Activated CD4-positive, alpha-beta T cell treated with anti-CD3 and anti-CD28 coated beads for 36 hours (primary cell): ENCODE results near the gene ZNF397. TPM values are rescaled to one million over a fixed set of nuclear protein-coding genes. Genes with fewer than 3 reads are reported as not detected.
"Not testable (repeated sequence)": the region's sequence is repeated elsewhere in the genome, so short reads cannot be mapped to it uniquely, and the experiment has no call there.

Source experiments
- ATAC-seq: fragments of 200-7000 bp; cut with Tn5 transposase; one replicate; pipeline ENCODE4 v1.10.0; 2021; ENCODE audit warnings: mild to moderate bottlenecking, moderate library complexity
- CTCF ChIA-PET: fragments of 350-600 bp; sonication (Branson Sonifier 250); formaldehyde crosslinking; loops from one replicate; lab custom pipeline; 2021; ENCODE audit warnings: antibody characterized with exemption; lab: Charles Lee
- POLR2A ChIA-PET: fragments of 350-600 bp; sonication (Branson Sonifier 250); formaldehyde crosslinking; loops from one replicate; lab custom pipeline; 2021; ENCODE audit warnings: antibody characterized with exemption, inconsistent platforms; lab: Charles Lee
- DNase-seq: peaks from one replicate; pipeline ENCODE4 v3.0.0-alpha.2; 2020
- H3K27ac Mint-ChIP-seq: one replicate; pipeline ENCODE4 v1.8.0; 2021; ENCODE audit warnings: mixed read lengths
- H3K27me3 Mint-ChIP-seq: one replicate; pipeline ENCODE4 v1.8.0; 2021; ENCODE audit warnings: mixed read lengths
- H3K36me3 Mint-ChIP-seq: one replicate; pipeline ENCODE4 v1.8.0; 2021; ENCODE audit warnings: low read depth, mixed read lengths
- H3K4me1 Mint-ChIP-seq: one replicate; pipeline ENCODE4 v1.8.0; 2021; ENCODE audit warnings: mixed read lengths
- H3K4me3 Mint-ChIP-seq: one replicate; pipeline ENCODE4 v1.8.0; 2021; ENCODE audit warnings: mild to moderate bottlenecking, moderate library complexity, mixed read lengths
- H3K9me3 Mint-ChIP-seq: one replicate; pipeline ENCODE4 v1.8.0; 2021; ENCODE audit warnings: low read depth, mixed read lengths
- intact Hi-C, 2 experiments: fragments of 100-400 bp; cut with DNase I in 1 of 2; cut with micrococcal nuclease in 1 of 2; formaldehyde crosslinking; loops; one replicate each; pipeline versions ENCODE4 v1.14.2 to v1.15.1; 2022 to 2024; cut with DNase I, micrococcal nuclease
- total RNA-seq, 2 experiments: library from RNA; stranded (reverse); gene quantifications; one replicate each; pipeline ENCODE4 v1.2.3, GENCODE V29; 2021

The ZNF397 gene
- total RNA-seq, 2 experiments from 2014 or later = 21.3 to 21.9 TPM

DNA sequence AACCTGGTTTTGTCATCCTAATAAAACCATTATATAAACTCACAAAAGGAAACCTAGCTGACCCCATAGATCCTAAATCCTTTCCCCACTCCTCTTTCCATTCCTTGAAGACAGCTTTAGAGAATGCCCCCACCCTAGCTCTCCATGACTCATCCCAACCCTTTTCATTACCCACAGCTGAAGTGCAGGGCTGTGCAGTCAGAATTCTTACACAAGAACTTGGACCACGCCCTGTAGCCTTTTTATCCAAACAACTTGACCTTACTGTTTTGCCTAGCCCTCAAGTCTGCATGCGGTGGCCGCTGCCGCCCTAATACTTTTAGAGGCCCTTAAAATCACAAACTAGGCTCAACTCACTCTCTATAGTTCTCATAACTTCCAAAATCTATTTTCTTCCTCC is 21.5 kb upstream of the ZNF397 start:
- CTCF ChIA-PET = interaction anchor here (0.6 kb wide), 1 partner anchor 11 kb away, joined by 3 read pairs; no protein-coding TSS in a partner anchor
- H3K27me3 Mint-ChIP-seq, H3K4me3 Mint-ChIP-seq, H3K36me3 Mint-ChIP-seq, H3K27ac Mint-ChIP-seq, POLR2A ChIA-PET, DNase-seq, H3K4me1 Mint-ChIP-seq, H3K9me3 Mint-ChIP-seq, intact Hi-C loops, ATAC-seq: not testable (repeated sequence)

DNA sequence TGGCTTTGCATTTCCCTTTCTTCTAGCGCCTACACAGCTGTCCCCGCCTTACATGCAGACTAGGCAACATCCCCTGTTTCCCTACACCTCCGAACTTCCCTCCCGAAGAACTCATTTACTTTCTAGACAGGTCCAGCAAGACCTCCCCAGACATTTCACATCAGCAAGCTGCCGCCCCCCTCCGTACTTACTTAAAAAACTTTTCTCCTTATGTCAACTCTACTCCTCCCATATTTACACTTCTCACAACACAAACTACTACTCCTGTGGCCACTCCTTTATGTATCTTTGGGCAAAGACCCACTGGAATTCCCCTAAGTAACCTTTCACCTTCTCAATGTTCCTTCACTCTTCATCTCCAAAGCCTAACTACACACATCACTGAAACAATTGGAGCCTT is 20.4 kb upstream of the ZNF397 start:
- no peak for DNase-seq
- ATAC-seq = no peak
- H3K9me3 Mint-ChIP-seq = no peaks in the 10 kb centered on the region
- no peaks in the 10 kb centered on the region for H3K4me1 Mint-ChIP-seq
- H3K36me3 Mint-ChIP-seq = no peaks in the 10 kb centered on the region
- CTCF ChIA-PET = interaction anchor here (0.8 kb wide), 1 partner anchor 11 kb away, joined by 3 read pairs; no protein-coding TSS in a partner anchor
- H3K27me3 Mint-ChIP-seq = no peaks in the 10 kb centered on the region
- POLR2A ChIA-PET = no interaction called here
- H3K27ac Mint-ChIP-seq = no peak overlapping the region
- intact Hi-C loops = no loop called here
- H3K4me3 Mint-ChIP-seq = no peak overlapping the region

DNA sequence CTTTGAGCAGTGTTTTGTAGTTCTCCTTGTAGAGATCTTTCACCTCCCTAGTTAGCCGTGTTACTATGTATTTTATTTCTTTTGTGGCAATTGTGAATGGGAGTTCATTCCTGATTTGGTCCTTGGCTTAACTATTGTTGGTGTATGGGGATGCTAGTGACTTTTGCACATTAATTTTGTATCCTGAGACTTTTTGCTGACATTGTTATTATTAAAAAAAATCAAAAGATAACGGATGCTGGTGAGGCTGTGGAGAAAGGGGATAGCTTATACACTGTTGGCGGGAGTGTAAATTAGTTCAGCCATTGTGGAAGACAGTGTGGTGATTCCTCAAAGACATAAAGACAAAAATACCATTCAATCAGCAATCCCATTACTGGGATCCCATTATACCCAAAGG is 17.0 kb upstream of the ZNF397 start:
- H3K9me3 Mint-ChIP-seq = no peaks in the 10 kb centered on the region
- intact Hi-C loops = no loop called here
- H3K4me1 Mint-ChIP-seq = no peaks in the 10 kb centered on the region
- H3K27ac Mint-ChIP-seq = no peak overlapping the region
- no peaks in the 10 kb centered on the region for H3K27me3 Mint-ChIP-seq
- ATAC-seq (no peak), DNase-seq (no peak)
- POLR2A ChIA-PET = no interaction called here
- CTCF ChIA-PET = no interaction called here
- no peak overlapping the region for H3K4me3 Mint-ChIP-seq
- H3K36me3 Mint-ChIP-seq = no peaks in the 10 kb centered on the region

DNA sequence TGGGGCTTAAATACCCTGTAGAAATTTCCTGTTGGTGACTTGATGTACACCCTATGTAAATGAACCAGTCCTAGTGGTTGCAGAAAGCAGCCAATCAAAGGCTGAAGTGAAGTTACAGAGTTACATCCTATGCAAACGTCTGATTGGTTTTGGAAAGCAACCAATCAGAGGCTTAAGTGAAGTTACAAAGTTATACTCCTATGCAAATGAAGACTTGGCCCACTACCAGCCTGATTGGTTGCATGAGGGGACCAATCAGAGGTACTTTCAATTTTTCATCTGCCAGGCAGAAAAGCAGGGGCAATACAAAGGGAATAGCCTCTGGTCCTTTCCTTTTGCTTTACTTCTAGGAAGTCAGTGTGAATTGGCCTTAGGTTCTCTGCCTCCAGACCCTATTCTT is 13.6 kb upstream of the ZNF397 start:
- ChIA-PET CTCF (no interaction called here), POLR2A (no interaction called here)
- Mint-ChIP-seq H3K27ac (no peak overlapping the region), H3K4me1 (peaks cover 3% of the 10 kb centered on the region), H3K36me3 (no peaks in the 10 kb centered on the region), H3K27me3 (peaks cover 2% of the 10 kb centered on the region), H3K9me3 (no peaks in the 10 kb centered on the region), H3K4me3 (no peak overlapping the region)
- intact Hi-C loops = no loop called here
- ATAC-seq (no peak), DNase-seq (no peak)

GRCh38 chr18:35231052-35231451 is 9.8 kb upstream of the ZNF397 start:
- Mint-ChIP-seq H3K36me3 (no peaks in the 10 kb centered on the region), H3K4me1 (peaks cover 3% of the 10 kb centered on the region), H3K27ac (no peak overlapping the region), H3K27me3 (peaks cover 2% of the 10 kb centered on the region), H3K4me3 (peak overlapping the region; percentile 48), H3K9me3 (no peaks in the 10 kb centered on the region)
- ChIA-PET CTCF (interaction anchor here (0.6 to 3.9 kb wide), 18 partner anchors 9 to 499 kb away, joined by 3 to 25 read pairs (median 4); partner anchors contain the start of genes ZNF397 and ZSCAN30), POLR2A (no interaction called here)
- peak; percentile 94 for ATAC-seq
- intact Hi-C loops = loop anchor here (1.0 to 2.0 kb wide), 4 partner anchors 9 to 224 kb away; no protein-coding TSS in a partner anchor
- DNase-seq = peak; percentile 87

- Mint-ChIP-seq H3K4me3 (no peak overlapping the region), H3K36me3 (no peaks in the 10 kb centered on the region), H3K27ac (no peak overlapping the region), H3K9me3 (no peaks in the 10 kb centered on the region), H3K27me3 (no peaks in the 10 kb centered on the region), H3K4me1 (peaks cover 4% of the 10 kb centered on the region)
- DNase-seq = no peak
- CTCF ChIA-PET = interaction anchor here (0.7 kb wide), 1 partner anchor 26 kb away, joined by 3 read pairs; no protein-coding TSS in a partner anchor
- POLR2A ChIA-PET = interaction anchor here (0.8 kb wide), 1 partner anchor 380 kb away, joined by 4 read pairs; no protein-coding TSS in a partner anchor
- ATAC-seq = no peak
- intact Hi-C loops = no loop called here
Observed at GRCh38 chr18:35236571-35237363, 4.1 kb upstream of the ZNF397 start.

- POLR2A ChIA-PET = interaction anchor here (1.4 to 1.9 kb wide), 2 partner anchors 27 to 197 kb away, joined by 5 to 6 read pairs; no protein-coding TSS in a partner anchor
- H3K27ac Mint-ChIP-seq = no peak overlapping the region
- no peak overlapping the region for H3K4me3 Mint-ChIP-seq
- intact Hi-C loops = no loop called here
- H3K27me3 Mint-ChIP-seq = no peaks in the 10 kb centered on the region
- DNase-seq (no peak), ATAC-seq (no peak)
- CTCF ChIA-PET = interaction anchor here (0.6 to 2.0 kb wide), 4 partner anchors 8 to 165 kb away, joined by 3 to 13 read pairs (median 4); no protein-coding TSS in a partner anchor
- peaks cover 20% of the 10 kb centered on the region for H3K36me3 Mint-ChIP-seq
- peaks cover 23% of the 10 kb centered on the region for H3K4me1 Mint-ChIP-seq
- H3K9me3 Mint-ChIP-seq = peaks cover 8% of the 10 kb centered on the region
Observed at GRCh38 chr18:35239314-35239713, 1.5 kb upstream of the ZNF397 start.

- DNase-seq (no peak), ATAC-seq (no peak)
- Mint-ChIP-seq H3K27ac (peak overlapping the region; percentile 97), H3K9me3 (peaks cover 22% of the 10 kb centered on the region), H3K27me3 (no peaks in the 10 kb centered on the region), H3K4me1 (peaks cover 31% of the 10 kb centered on the region), H3K36me3 (peaks cover 41% of the 10 kb centered on the region), H3K4me3 (peak overlapping the region; percentile 97)
- ChIA-PET CTCF (interaction anchor here (2.0 kb wide), 1 partner anchor 10 kb away, joined by 13 read pairs; no protein-coding TSS in a partner anchor), POLR2A (interaction anchor here (1.0 to 1.9 kb wide), 2 partner anchors 25 to 103 kb away, joined by 3 to 5 read pairs; partner anchors contain the start of gene ZNF24)
- intact Hi-C loops = loop anchor here (1.0 to 10.0 kb wide), 14 partner anchors 25 to 733 kb away; partner anchors contain the start of genes RMP24 (in 2 of the 2), ZNF24 (in 2 of the 2), ZSCAN30 (in 2 of the 2) and GALNT1 (in 1 of the 2)
Observed at GRCh38 chr18:35241448-35241804, 592 bp downstream of the ZNF397 start.

GRCh38 chr18:35242426-35242825 is 1.6 kb downstream of the ZNF397 start:
- ATAC-seq (no peak), DNase-seq (no peak)
- Mint-ChIP-seq H3K4me1 (peaks cover 31% of the 10 kb centered on the region), H3K36me3 (peaks cover 51% of the 10 kb centered on the region), H3K27me3 (no peaks in the 10 kb centered on the region), H3K27ac (peak overlapping the region; percentile 11), H3K4me3 (no peak overlapping the region), H3K9me3 (peaks cover 22% of the 10 kb centered on the region)
- ChIA-PET CTCF (interaction anchor here (0.6 kb wide), 1 partner anchor 157 kb away, joined by 3 read pairs; no protein-coding TSS in a partner anchor), POLR2A (no interaction called here)
- intact Hi-C loops = loop anchor here (5.0 to 10.0 kb wide), 5 partner anchors 215 to 732 kb away; partner anchors contain the start of genes INO80C (in 1 of the 2) and RMP24 (in 1 of the 2)

GRCh38 chr18:35244671-35245070 is 3.8 kb downstream of the ZNF397 start:
- DNase-seq = no peak
- ChIA-PET CTCF (interaction anchor here (0.6 to 1.2 kb wide), 2 partner anchors 21 to 93 kb away, joined by 3 to 4 read pairs; no protein-coding TSS in a partner anchor), POLR2A (no interaction called here)
- H3K27ac Mint-ChIP-seq = peak overlapping the region; percentile 21
- no peak overlapping the region for H3K4me3 Mint-ChIP-seq
- H3K27me3 Mint-ChIP-seq = no peaks in the 10 kb centered on the region
- ATAC-seq = no peak
- peaks cover 65% of the 10 kb centered on the region for H3K36me3 Mint-ChIP-seq
- intact Hi-C loops = loop anchor here (5.0 to 10.0 kb wide), 5 partner anchors 217 to 730 kb away; partner anchors contain the start of genes INO80C (in 1 of the 2) and RMP24 (in 1 of the 2)
- H3K9me3 Mint-ChIP-seq = peaks cover 22% of the 10 kb centered on the region
- peaks cover 28% of the 10 kb centered on the region for H3K4me1 Mint-ChIP-seq

- H3K27me3 Mint-ChIP-seq = no peaks in the 10 kb centered on the region
- H3K4me1 Mint-ChIP-seq = peaks cover 28% of the 10 kb centered on the region
- H3K9me3 Mint-ChIP-seq = peaks cover 26% of the 10 kb centered on the region
- intact Hi-C loops = loop anchor here in 1 of 2 experiments (10.0 kb wide), 2 partner anchors 249 to 729 kb away; partner anchors contain the start of genes INO80C and RMP24
- no peak overlapping the region for H3K27ac Mint-ChIP-seq
- POLR2A ChIA-PET = interaction anchor here (0.7 kb wide), 2 partner anchors 150 to 906 kb away, joined by 3 read pairs; no protein-coding TSS in a partner anchor
- no peak overlapping the region for H3K4me3 Mint-ChIP-seq
- ATAC-seq (no peak), DNase-seq (no peak)
- CTCF ChIA-PET = interaction anchor here (0.6 to 1.6 kb wide), 4 partner anchors 20 to 167 kb away, joined by 3 to 6 read pairs (median 4); no protein-coding TSS in a partner anchor
- peaks cover 76% of the 10 kb centered on the region for H3K36me3 Mint-ChIP-seq
Observed at GRCh38 chr18:35245719-35246317, 5.0 kb downstream of the ZNF397 start.
